ENCODE measurements around the gene MAGEA9B.
"Not testable (repeated sequence)": the region's sequence is repeated elsewhere in the genome, so short reads cannot be mapped to it uniquely, and the experiment has no call there.

- not testable (repeated sequence) for TF ChIP-seq EZH2 (IDR thresholded peaks at IDR 0.05; ENCODE audit: borderline replicate concordance)
- TF ChIP-seq, protein P1, sequence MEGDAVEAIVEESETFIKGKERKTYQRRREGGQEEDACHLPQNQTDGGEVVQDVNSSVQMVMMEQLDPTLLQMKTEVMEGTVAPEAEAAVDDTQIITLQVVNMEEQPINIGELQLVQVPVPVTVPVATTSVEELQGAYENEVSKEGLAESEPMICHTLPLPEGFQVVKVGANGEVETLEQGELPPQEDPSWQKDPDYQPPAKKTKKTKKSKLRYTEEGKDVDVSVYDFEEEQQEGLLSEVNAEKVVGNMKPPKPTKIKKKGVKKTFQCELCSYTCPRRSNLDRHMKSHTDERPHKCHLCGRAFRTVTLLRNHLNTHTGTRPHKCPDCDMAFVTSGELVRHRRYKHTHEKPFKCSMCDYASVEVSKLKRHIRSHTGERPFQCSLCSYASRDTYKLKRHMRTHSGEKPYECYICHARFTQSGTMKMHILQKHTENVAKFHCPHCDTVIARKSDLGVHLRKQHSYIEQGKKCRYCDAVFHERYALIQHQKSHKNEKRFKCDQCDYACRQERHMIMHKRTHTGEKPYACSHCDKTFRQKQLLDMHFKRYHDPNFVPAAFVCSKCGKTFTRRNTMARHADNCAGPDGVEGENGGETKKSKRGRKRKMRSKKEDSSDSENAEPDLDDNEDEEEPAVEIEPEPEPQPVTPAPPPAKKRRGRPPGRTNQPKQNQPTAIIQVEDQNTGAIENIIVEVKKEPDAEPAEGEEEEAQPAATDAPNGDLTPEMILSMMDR (IDR thresholded peaks at IDR 0.05; ENCODE audit: poor library complexity) = not testable (repeated sequence)
Measured at GRCh38 chrX:149595214-149595613, 8.0 kb upstream of the MAGEA9B start, which contains the start of gene HSFX2.

Measured in hepatocyte (in vitro differentiated cells).